ENCODE results near the gene FZD7.
A peak's percentile ranks its signal among the peaks of the same experiment; 100 is the strongest.

Gene FZD7

GRCh38 chr2:202052235-202052634, 18.6 kb downstream of the FZD7 start:
- no peak overlapping the region for H3K4me3 ChIP-seq (ENCODE audit: low read length)
- no peak for DNase-seq (ENCODE audit: low read depth)
- TF ChIP-seq CTCF (conservative IDR thresholded peaks at IDR 0.05; ENCODE audit: low read length), result no peak

GRCh38 chr2:202054679-202055078, 21.0 kb downstream of the FZD7 start:
- no peak for TF ChIP-seq CTCF (conservative IDR thresholded peaks at IDR 0.05; ENCODE audit: low read length)
- H3K4me3 ChIP-seq (ENCODE audit: low read length), result no peak overlapping the region
- no peak for DNase-seq (ENCODE audit: low read depth)

GRCh38 chr2:202056611-202057010, 23.0 kb downstream of the FZD7 start:
- no peak for DNase-seq (ENCODE audit: low read depth)
- no peak overlapping the region for H3K4me3 ChIP-seq (ENCODE audit: low read length)
- TF ChIP-seq CTCF (conservative IDR thresholded peaks at IDR 0.05; ENCODE audit: low read length), result peak; percentile 30; the same call in 1 of the 2 replicates

GRCh38 chr2:202060218-202060617, 26.6 kb downstream of the FZD7 start:
- TF ChIP-seq CTCF (conservative IDR thresholded peaks at IDR 0.05; ENCODE audit: low read length), result peak; percentile 14
- DNase-seq (ENCODE audit: low read depth), result no peak
- no peak overlapping the region for H3K4me3 ChIP-seq (ENCODE audit: low read length)

GRCh38 chr2:202061695-202062094, 28.0 kb downstream of the FZD7 start:
- no peak for TF ChIP-seq CTCF (conservative IDR thresholded peaks at IDR 0.05; ENCODE audit: low read length)
- no peak for DNase-seq (ENCODE audit: low read depth)
- H3K4me3 ChIP-seq (ENCODE audit: low read length), result no peak overlapping the region

- H3K4me3 ChIP-seq (ENCODE audit: low read length), result no peak overlapping the region
- DNase-seq (ENCODE audit: low read depth), result peak; percentile 84
- TF ChIP-seq CTCF (conservative IDR thresholded peaks at IDR 0.05; ENCODE audit: low read length), result no peak
These were observed 30.7 kb downstream of the FZD7 start for GRCh38 chr2:202064171-202064880.

GRCh38 chr2:202064881-202065230, 31.2 kb downstream of the FZD7 start:
- TF ChIP-seq CTCF (conservative IDR thresholded peaks at IDR 0.05; ENCODE audit: low read length), result no peak
- no peak for DNase-seq (ENCODE audit: low read depth)
- H3K4me3 ChIP-seq (ENCODE audit: low read length), result no peak overlapping the region
